ENCODE data around the gene DENND5A.
"Not testable (repeated sequence)": the region's sequence is repeated elsewhere in the genome, so short reads cannot be mapped to it uniquely, and the experiment has no call there.

The DENND5A gene

GRCh38 chr11:9172389-9172788, 92.8 kb downstream of the DENND5A start:
- TF ChIP-seq CTCF (IDR thresholded peaks at IDR 0.05; ENCODE audit: control extremely low read depth, extremely low read depth, low read depth, missing control alignments): no peak
- POLR2A ChIA-PET: no interaction called here
- DNase-seq (ENCODE audit: extremely low spot score): no peak
- CTCF ChIA-PET: interaction anchor here (0.9 to 1.9 kb wide), 6 partner anchors 8 to 334 kb away, joined by 3 to 9 read pairs (median 4); no protein-coding TSS in a partner anchor

- DNase-seq (ENCODE audit: extremely low spot score): no peak
- ChIA-PET CTCF (interaction anchor here (0.7 to 7.9 kb wide), 6 partner anchors 11 to 336 kb away, joined by 3 to 50 read pairs (median 4); no protein-coding TSS in a partner anchor), POLR2A (interaction anchor here (0.7 kb wide), 1 partner anchor 15 kb away, joined by 3 read pairs; no protein-coding TSS in a partner anchor)
- no peak for TF ChIP-seq CTCF (IDR thresholded peaks at IDR 0.05; ENCODE audit: control extremely low read depth, extremely low read depth, low read depth, missing control alignments)
Measured at GRCh38 chr11:9170450-9170849, 94.7 kb downstream of the DENND5A start.

- DNase-seq (ENCODE audit: extremely low spot score): peak; percentile 29
- ChIA-PET CTCF (interaction anchor here (0.7 to 7.9 kb wide), 8 partner anchors 11 to 365 kb away, joined by 3 to 50 read pairs (median 4); no protein-coding TSS in a partner anchor), POLR2A (interaction anchor here (0.6 to 0.7 kb wide), 2 partner anchors 15 to 288 kb away, joined by 3 read pairs; no protein-coding TSS in a partner anchor)
Measured at GRCh38 chr11:9169595-9170295, 95.4 kb downstream of the DENND5A start.

DNA sequence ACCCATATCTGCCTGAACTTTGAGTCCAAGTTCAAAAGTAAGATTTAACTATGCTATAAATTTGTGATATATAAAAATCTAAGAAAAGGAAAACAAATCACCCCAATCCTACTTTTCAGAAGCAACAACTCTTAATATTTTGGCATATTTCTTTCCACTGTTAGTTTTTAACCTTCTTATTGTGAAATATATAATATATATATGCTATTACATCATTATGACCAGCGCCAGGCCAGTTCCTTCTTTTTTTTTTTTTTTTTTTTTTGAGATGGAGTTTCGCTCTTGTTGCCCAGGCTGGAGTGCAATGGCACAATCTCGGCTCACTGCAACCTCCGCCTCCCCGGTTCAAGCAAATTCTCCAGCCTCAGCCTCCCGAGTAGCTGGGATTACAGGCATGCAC, 103.2 kb downstream of the DENND5A start:
- CTCF ChIA-PET; DNase-seq (ENCODE audit: extremely low spot score); POLR2A ChIA-PET: not testable (repeated sequence)

More at GRCh38 chr11:9169595-9170295, 95.4 kb downstream of the DENND5A start:
- TF ChIP-seq CTCF (IDR thresholded peaks at IDR 0.05; ENCODE audit: control extremely low read depth, extremely low read depth, low read depth, missing control alignments): no peak

- ChIA-PET CTCF (interaction anchor here (1.0 to 2.4 kb wide), 3 partner anchors 8 to 346 kb away, joined by 3 to 6 read pairs (median 6); no protein-coding TSS in a partner anchor), POLR2A (no interaction called here)
- TF ChIP-seq CTCF (IDR thresholded peaks at IDR 0.05; ENCODE audit: control extremely low read depth, extremely low read depth, low read depth, missing control alignments): no peak
- no peak for DNase-seq (ENCODE audit: extremely low spot score)
Measured at GRCh38 chr11:9160166-9160565, 105.0 kb downstream of the DENND5A start.

- no peak for DNase-seq (ENCODE audit: extremely low spot score)
- ChIA-PET POLR2A (no interaction called here), CTCF (interaction anchor here (0.7 to 2.4 kb wide), 3 partner anchors 9 to 348 kb away, joined by 3 to 6 read pairs (median 3); no protein-coding TSS in a partner anchor)
- no peak for TF ChIP-seq CTCF (IDR thresholded peaks at IDR 0.05; ENCODE audit: control extremely low read depth, extremely low read depth, low read depth, missing control alignments)
Measured at GRCh38 chr11:9158898-9159391, 106.2 kb downstream of the DENND5A start.

DNA sequence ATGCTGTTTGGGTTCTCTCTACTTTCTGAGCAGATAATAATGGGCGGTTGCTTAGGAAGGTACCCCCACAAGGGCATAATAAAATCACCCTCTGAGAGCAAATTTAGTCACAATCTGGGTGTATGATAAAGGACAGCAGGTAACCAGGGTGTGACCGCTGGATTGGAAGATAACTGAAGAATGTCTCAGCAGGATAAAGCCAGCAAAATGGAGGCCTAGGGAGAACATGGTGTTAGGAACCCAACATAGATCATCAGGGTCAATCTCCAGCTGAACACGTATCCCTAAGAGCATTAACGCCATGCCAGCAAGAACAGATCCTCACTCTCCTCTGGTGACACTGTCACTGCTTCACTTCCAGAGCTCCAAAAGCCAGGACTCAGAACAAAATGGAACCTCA, 109.2 kb downstream of the DENND5A start:
- DNase-seq (ENCODE audit: extremely low spot score): no peak
- TF ChIP-seq CTCF (IDR thresholded peaks at IDR 0.05; ENCODE audit: control extremely low read depth, extremely low read depth, low read depth, missing control alignments): no peak
- ChIA-PET POLR2A (no interaction called here), CTCF (interaction anchor here (1.6 to 2.8 kb wide), 3 partner anchors 12 to 18 kb away, joined by 3 to 13 read pairs (median 4); no protein-coding TSS in a partner anchor)

Data from GM10248 (cell line).